Large intestine (tissue), 3 donors: ENCODE data around the gene PACS2. TPM values are rescaled to one million over a fixed set of nuclear protein-coding genes. Genes with fewer than 3 reads are reported as not detected.
"Not testable (repeated sequence)": the region's sequence is repeated elsewhere in the genome, so short reads cannot be mapped to it uniquely, and the experiment has no call there.

Experiments used
- DNase-seq, 2 donors: peaks; one replicate each; pipeline versions ENCODE4 v3.0.0 to v3.0.0-alpha.2; 2013
- H3K27ac ChIP-seq: one replicate; pipeline ENCODE4 v1.5.1; 2013; ENCODE audit warnings: low read length
- H3K27me3 ChIP-seq: 2 replicates; pipeline ENCODE4 v1.6.1; 2013; ENCODE audit warnings: low read length; ENCODE audit not compliant: control insufficient read depth, insufficient read depth
- H3K36me3 ChIP-seq: 2 replicates; pipeline ENCODE4 v1.6.1; 2013; ENCODE audit warnings: low read length; ENCODE audit not compliant: control insufficient read depth, insufficient read depth
- H3K4me1 ChIP-seq: one replicate; pipeline ENCODE4 v1.6.1; 2013; ENCODE audit warnings: low read length; ENCODE audit not compliant: control insufficient read depth, insufficient read depth
- H3K4me3 ChIP-seq: one replicate; pipeline ENCODE4 v1.5.1; 2013; ENCODE audit warnings: low read length
- H3K9me3 ChIP-seq: one replicate; pipeline ENCODE4 v1.6.1; 2013; ENCODE audit warnings: mild to moderate bottlenecking, low read depth, low read length, moderate library complexity; ENCODE audit not compliant: control insufficient read depth
- WGBS: methylation state at CpG from one replicate; pipeline ENCODE4 v1.1.5; 2013; ENCODE audit warnings: low lambda C conversion rate; ENCODE audit not compliant: insufficient coverage; 5-methylcytosine and 5-hydroxymethylcytosine counted together
- polyA plus RNA-seq: library from polyadenylated mRNA; unstranded; fragments of 120-200 nt; gene quantifications from one replicate; pipeline ENCODE4 v1.2.1, GENCODE V29; 2013

Gene PACS2
- polyA plus RNA-seq, 1 donor: 54.6 TPM

GRCh38 chr14:105324871-105325270 is 10.3 kb downstream of the PACS2 start:
- no peaks in the 10 kb centered on the region for H3K4me1 ChIP-seq
- peaks cover 5% of the 10 kb centered on the region for H3K36me3 ChIP-seq
- no peaks in the 10 kb centered on the region for H3K27me3 ChIP-seq
- H3K27ac ChIP-seq: no peak overlapping the region
- WGBS: no CpG with 5 or more reads among the region's 12 CpGs
- no peak overlapping the region for H3K4me3 ChIP-seq
- DNase-seq: no peak
- no peaks in the 10 kb centered on the region for H3K9me3 ChIP-seq

GRCh38 chr14:105325303-105325702 is 10.8 kb downstream of the PACS2 start:
- no peak overlapping the region for H3K27ac ChIP-seq
- H3K27me3 ChIP-seq: no peaks in the 10 kb centered on the region
- DNase-seq: no peak
- WGBS: no CpG with 5 or more reads among the region's 9 CpGs
- peaks cover 5% of the 10 kb centered on the region for H3K36me3 ChIP-seq
- no peaks in the 10 kb centered on the region for H3K4me1 ChIP-seq
- H3K4me3 ChIP-seq: no peak overlapping the region
- no peaks in the 10 kb centered on the region for H3K9me3 ChIP-seq

- DNase-seq: no peak
- H3K36me3 ChIP-seq: peaks cover 5% of the 10 kb centered on the region
- H3K4me3 ChIP-seq: no peak overlapping the region
- no peak overlapping the region for H3K27ac ChIP-seq
- no peaks in the 10 kb centered on the region for H3K27me3 ChIP-seq
- no peaks in the 10 kb centered on the region for H3K9me3 ChIP-seq
- H3K4me1 ChIP-seq: no peaks in the 10 kb centered on the region
- no CpG with 5 or more reads among the region's 27 CpGs for WGBS
These were observed 11.4 kb downstream of the PACS2 start for GRCh38 chr14:105325716-105326567.

GRCh38 chr14:105326568-105326867 is 12.0 kb downstream of the PACS2 start:
- no peak overlapping the region for H3K27ac ChIP-seq
- H3K27me3 ChIP-seq: no peaks in the 10 kb centered on the region
- peaks cover 5% of the 10 kb centered on the region for H3K36me3 ChIP-seq
- no CpG with 5 or more reads among the region's 9 CpGs for WGBS
- no peak for DNase-seq
- no peak overlapping the region for H3K4me3 ChIP-seq
- no peaks in the 10 kb centered on the region for H3K4me1 ChIP-seq
- H3K9me3 ChIP-seq: no peaks in the 10 kb centered on the region

GRCh38 chr14:105326891-105327694 is 12.5 kb downstream of the PACS2 start:
- H3K4me1 ChIP-seq: no peaks in the 10 kb centered on the region
- peaks cover 5% of the 10 kb centered on the region for H3K36me3 ChIP-seq
- H3K9me3 ChIP-seq: no peaks in the 10 kb centered on the region
- H3K4me3 ChIP-seq: no peak overlapping the region
- 80% methylated on average over 5 of the region's 34 CpGs for WGBS
- H3K27ac ChIP-seq: no peak overlapping the region
- H3K27me3 ChIP-seq: no peaks in the 10 kb centered on the region
- DNase-seq: no peak

GRCh38 chr14:105327695-105328045 is 13.1 kb downstream of the PACS2 start:
- H3K4me1 ChIP-seq: not testable (repeated sequence)

GRCh38 chr14:105328070-105328677 is 13.6 kb downstream of the PACS2 start:
- Histone ChIP-seq H3K4me1 (no peaks in the 10 kb centered on the region), H3K9me3 (no peaks in the 10 kb centered on the region), H3K27ac (no peak overlapping the region), H3K4me3 (no peak overlapping the region), H3K36me3 (peaks cover 4% of the 10 kb centered on the region), H3K27me3 (no peaks in the 10 kb centered on the region)
- WGBS: no CpG with 5 or more reads among the region's 12 CpGs
- no peak for DNase-seq

More at GRCh38 chr14:105327695-105328045, 13.1 kb downstream of the PACS2 start:
- not testable (repeated sequence) for DNase-seq, H3K9me3 ChIP-seq, H3K4me3 ChIP-seq, H3K27ac ChIP-seq, H3K36me3 ChIP-seq, H3K27me3 ChIP-seq
- WGBS: no CpG with 5 or more reads among the region's 17 CpGs

- H3K4me3 ChIP-seq: no peak overlapping the region
- H3K36me3 ChIP-seq: no peaks in the 10 kb centered on the region
- no peak overlapping the region for H3K27ac ChIP-seq
- no peaks in the 10 kb centered on the region for H3K4me1 ChIP-seq
- no peak for DNase-seq
- no peaks in the 10 kb centered on the region for H3K9me3 ChIP-seq
- WGBS: 80% methylated on average over 1 of the region's 15 CpGs
- no peaks in the 10 kb centered on the region for H3K27me3 ChIP-seq
These were observed 14.3 kb downstream of the PACS2 start for GRCh38 chr14:105328678-105329390.

GRCh38 chr14:105329411-105330150 is 15.0 kb downstream of the PACS2 start:
- Histone ChIP-seq H3K4me1 (no peaks in the 10 kb centered on the region), H3K4me3 (no peak overlapping the region), H3K36me3 (no peaks in the 10 kb centered on the region), H3K27ac (no peak overlapping the region), H3K27me3 (no peaks in the 10 kb centered on the region), H3K9me3 (no peaks in the 10 kb centered on the region)
- WGBS: no CpG with 5 or more reads among the region's 17 CpGs
- DNase-seq: no peak
